Parathyroid adenoma (tissue), 2 donors: ENCODE measurements around the gene HPSE.

ENCODE experiments used
- H2AFZ ChIP-seq: fragments of 300-600 bp; sonication (generic); one replicate; pipeline ENCODE4 v1.7.0; 2017; ENCODE audit warnings: antibody characterized with exemption, mild to moderate bottlenecking
- H3K27ac ChIP-seq: fragments of 300-600 bp; sonication (generic); one replicate; pipeline ENCODE4 v1.7.0; 2017
- H3K27me3 ChIP-seq: fragments of 300-600 bp; sonication (generic); one replicate; pipeline ENCODE4 v1.7.0; 2017; ENCODE audit warnings: low read length; ENCODE audit not compliant: control insufficient read depth, insufficient read depth
- H3K36me3 ChIP-seq: fragments of 300-600 bp; sonication (generic); one replicate; pipeline ENCODE4 v1.7.0; 2017; ENCODE audit warnings: low read length; ENCODE audit not compliant: control insufficient read depth, insufficient read depth
- H3K4me1 ChIP-seq: fragments of 300-600 bp; sonication (generic); one replicate; pipeline ENCODE4 v1.7.0; 2017; ENCODE audit warnings: control low read depth
- H3K4me2 ChIP-seq: fragments of 300-600 bp; sonication (generic); one replicate; pipeline ENCODE4 v1.7.0; 2017; ENCODE audit warnings: low read length
- H3K4me3 ChIP-seq: fragments of 300-600 bp; sonication (generic); one replicate; pipeline ENCODE4 v1.7.0; 2017; ENCODE audit warnings: low read depth, low read length
- H3K79me2 ChIP-seq: fragments of 300-600 bp; sonication (generic); one replicate; pipeline ENCODE4 v1.7.0; 2017; ENCODE audit warnings: control low read depth
- H3K9ac ChIP-seq: fragments of 300-600 bp; sonication (generic); one replicate; pipeline ENCODE4 v1.7.0; 2017; ENCODE audit warnings: mild to moderate bottlenecking
- H3K9me3 ChIP-seq: fragments of 300-600 bp; sonication (generic); one replicate; pipeline ENCODE4 v1.7.0; 2017; ENCODE audit warnings: low read length; ENCODE audit not compliant: control insufficient read depth
- CTCF ChIP-seq: fragments of 300-600 bp; sonication (generic); IDR thresholded peaks from one replicate; pipeline ENCODE4 v1.7.0; 2017; ENCODE audit warnings: antibody characterized with exemption, mild to moderate bottlenecking
- donor health status: primary hyperparathyroidism.

HPSE gene

GRCh38 chr4:83318666-83319065 lies 16.0 kb downstream of the HPSE start:
- Histone ChIP-seq H3K4me2 (no peak overlapping the region), H3K9me3 (no peaks in the 10 kb centered on the region), H3K4me3 (no peak overlapping the region), H3K27ac (no peak overlapping the region), H3K79me2 (no peaks in the 10 kb centered on the region), H3K9ac (no peak overlapping the region), H2AFZ (no peak overlapping the region), H3K27me3 (no peaks in the 10 kb centered on the region), H3K4me1 (no peaks in the 10 kb centered on the region), H3K36me3 (no peaks in the 10 kb centered on the region)
- no peak for TF ChIP-seq CTCF

GRCh38 chr4:83317671-83318070 lies 17.0 kb downstream of the HPSE start:
- Histone ChIP-seq H3K9me3 (no peaks in the 10 kb centered on the region), H2AFZ (no peak overlapping the region), H3K9ac (no peak overlapping the region), H3K27ac (no peak overlapping the region), H3K36me3 (no peaks in the 10 kb centered on the region), H3K4me2 (no peak overlapping the region), H3K27me3 (no peaks in the 10 kb centered on the region), H3K4me3 (no peak overlapping the region), H3K79me2 (no peaks in the 10 kb centered on the region), H3K4me1 (no peaks in the 10 kb centered on the region)
- no peak for TF ChIP-seq CTCF

GRCh38 chr4:83316459-83317165 lies 18.0 kb downstream of the HPSE start:
- Histone ChIP-seq H3K27ac (no peak overlapping the region), H3K4me3 (no peak overlapping the region), H3K9ac (no peak overlapping the region), H3K4me1 (no peaks in the 10 kb centered on the region), H3K36me3 (no peaks in the 10 kb centered on the region), H3K27me3 (no peaks in the 10 kb centered on the region), H3K9me3 (no peaks in the 10 kb centered on the region), H3K79me2 (no peaks in the 10 kb centered on the region), H3K4me2 (no peak overlapping the region), H2AFZ (no peak overlapping the region)
- TF ChIP-seq CTCF: no peak

- Histone ChIP-seq H3K4me2 (no peak overlapping the region), H3K79me2 (no peaks in the 10 kb centered on the region), H3K4me1 (no peaks in the 10 kb centered on the region), H3K36me3 (no peaks in the 10 kb centered on the region), H3K27me3 (no peaks in the 10 kb centered on the region), H3K9ac (no peak overlapping the region), H3K9me3 (no peaks in the 10 kb centered on the region), H2AFZ (no peak overlapping the region), H3K4me3 (no peak overlapping the region), H3K27ac (no peak overlapping the region)
- no peak for TF ChIP-seq CTCF
Observed at GRCh38 chr4:83315341-83315870, 19.2 kb downstream of the HPSE start.

GRCh38 chr4:83308672-83309071 lies 26.0 kb downstream of the HPSE start:
- Histone ChIP-seq H3K27ac (no peak overlapping the region), H3K4me3 (no peak overlapping the region), H2AFZ (no peak overlapping the region), H3K4me2 (no peak overlapping the region), H3K36me3 (no peaks in the 10 kb centered on the region), H3K9ac (no peak overlapping the region), H3K27me3 (no peaks in the 10 kb centered on the region), H3K79me2 (no peaks in the 10 kb centered on the region), H3K9me3 (no peaks in the 10 kb centered on the region), H3K4me1 (no peaks in the 10 kb centered on the region)
- no peak for TF ChIP-seq CTCF
